SK-N-MC (cell line): ENCODE data around the gene PIK3R2.

ENCODE experiments used
- EZH2 ChIP-seq: fragments of 200-600 bp; sonication (generic); IDR thresholded peaks from one replicate; pipeline ENCODE4 v1.6.1; 2017; ENCODE audit warnings: antibody characterized with exemption
- POLR2AphosphoS5 ChIP-seq: IDR thresholded peaks from 2 replicates; pipeline ENCODE4 v1.6.1; 2012; ENCODE audit warnings: mild to moderate bottlenecking, low read depth, low read length, borderline replicate concordance

- TF ChIP-seq EZH2 (no peak), POLR2AphosphoS5 (no peak)
Observed at GRCh38 chr19:18193388-18194180, 40.6 kb downstream of the PIK3R2 start.
